Spleen (tissue), 11 donors: ENCODE measurements around the gene PTPRG. TPM values are rescaled to one million over a fixed set of nuclear protein-coding genes. Genes with fewer than 3 reads are reported as not detected.

ENCODE experiments used
- DNase-seq: peaks from one replicate; pipeline ENCODE4 v3.0.0-alpha.2; 2020
- H3K27ac ChIP-seq, 8 donors: fragments of 200-600 bp; sonication (generic) in 7 of 8; 1 replicate in 4 of 8; 2 replicates in 4 of 8; pipeline versions ENCODE4 v1.5.0 to v1.8.0; 2016 to 2021; ENCODE audit warnings: inconsistent platforms in 4 of 8, mild to moderate bottlenecking in 4 of 8, moderate library complexity in 1 of 8
- H3K27me3 ChIP-seq, 7 donors: fragments of 200-600 bp; sonication (generic) in 6 of 7; replicated peaks in 1 of 7; 1 replicate in 4 of 7; 2 replicates in 3 of 7; pipeline versions ENCODE4 v1.5.0 to v1.8.0; 2016 to 2021; ENCODE audit warnings: inconsistent platforms in 3 of 7, mild to moderate bottlenecking in 1 of 7
- H3K36me3 ChIP-seq, 6 donors: fragments of 200-600 bp; sonication (generic) in 5 of 6; 1 replicate in 4 of 6; 2 replicates in 2 of 6; pipeline versions ENCODE4 v1.5.0 to v1.8.0; 2016 to 2021; ENCODE audit warnings: inconsistent platforms in 2 of 6
- H3K4me1 ChIP-seq, 6 donors: fragments of 200-600 bp; sonication (generic) in 5 of 6; 1 replicate in 3 of 6; 2 replicates in 3 of 6; pipeline versions ENCODE4 v1.5.0 to v1.8.0; 2016 to 2021; ENCODE audit warnings: inconsistent platforms in 3 of 6
- H3K4me3 ChIP-seq, 8 donors: fragments of 200-600 bp; sonication (generic) in 7 of 8; 1 replicate in 4 of 8; 2 replicates in 4 of 8; pipeline versions ENCODE4 v1.5.0 to v1.8.0; 2016 to 2021; ENCODE audit warnings: inconsistent platforms in 4 of 8, mild to moderate bottlenecking in 4 of 8, moderate library complexity in 2 of 8
- H3K9me3 ChIP-seq, 8 donors: fragments of 200-600 bp; sonication (generic) in 7 of 8; 1 replicate in 4 of 8; 2 replicates in 4 of 8; pipeline versions ENCODE4 v1.5.0 to v1.8.0; 2016 to 2021; ENCODE audit warnings: inconsistent platforms in 4 of 8
- POLR2A ChIP-seq, 3 donors: fragments of 450-650 bp; IDR thresholded peaks; one replicate each; pipeline ENCODE4 v1.5.1; 2017; ENCODE audit warnings: antibody characterized with exemption in 3 of 3, mild to moderate bottlenecking in 1 of 3
- POLR2AphosphoS5 ChIP-seq, 3 donors: sonication (generic); formaldehyde crosslinking; IDR thresholded peaks; one replicate each; pipeline ENCODE4 v1.5.1; 2017; ENCODE audit warnings: antibody characterized with exemption in 3 of 3
- WGBS, 5 donors: extraction: QIAGEN DNeasy Blood & Tissue Kit in 3 of 5; methylation state at CpG; one replicate each; pipeline versions ENCODE4 v1.1.5 to v1.1.7; 2013 to 2018; 5-methylcytosine and 5-hydroxymethylcytosine counted together
- intact Hi-C: fragments of 100-400 bp; cut with DNase I; formaldehyde crosslinking; loops from one replicate; pipeline ENCODE4 v1.15.0; 2023; ENCODE audit warnings: low total_unique reads
- polyA plus RNA-seq, 3 donors: library from polyadenylated mRNA; stranded (reverse); fragments of 200-250 nt; gene quantifications; one replicate each; pipeline ENCODE4 v1.2.1, GENCODE V29; 2013
- total RNA-seq, 7 donors: library from RNA; depleted of rRNA in 3 of 7; stranded (reverse); fragments of >200 nt in 3 of 7; fragmentation: NEBNext Ultra II Directional in 4 of 7; extraction: Animal tissue kit (Norgen Biotek cat#: 25700) in 4 of 7; gene quantifications; one replicate each; pipeline versions ENCODE4 v1.1.0 to v1.2.1, GENCODE V29; 2016 to 2021
- TF ChIP-seq, protein P1 (sequence below), 11 experiments: fragments of 200-600 bp in 7 of 11; fragments of 450-650 bp in 4 of 11; sonication (generic) in 4 of 11; IDR thresholded peaks in 8 of 11; conservative IDR thresholded peaks in 3 of 11; 1 replicate in 7 of 11; 2 replicates in 4 of 11; pipeline versions ENCODE4 v1.4.0 to v1.8.0; 2016 to 2021; ENCODE audit warnings: antibody characterized with exemption in 11 of 11, inconsistent platforms in 4 of 11, mild to moderate bottlenecking in 1 of 11
- donor health status: healthy with polysubstance abuse.
- donor health status: DM: no; HTN: no; CAD: no; lungs with moderate emphysema.
- donor health status: DM: no; HTN: no; CAD: no.
- donor health status: Bipolar disorder and iron deficiency.
- donor health status: healthy.
- donor health status: DM: no; HTN: no; CAD: no.
- donor health status: DM: yes; HTN: yes; CAD: no.

Gene PTPRG
- total and polyA plus RNA-seq, 10 donors = 0.89 to 77.0 (median 34.5) TPM

DNA sequence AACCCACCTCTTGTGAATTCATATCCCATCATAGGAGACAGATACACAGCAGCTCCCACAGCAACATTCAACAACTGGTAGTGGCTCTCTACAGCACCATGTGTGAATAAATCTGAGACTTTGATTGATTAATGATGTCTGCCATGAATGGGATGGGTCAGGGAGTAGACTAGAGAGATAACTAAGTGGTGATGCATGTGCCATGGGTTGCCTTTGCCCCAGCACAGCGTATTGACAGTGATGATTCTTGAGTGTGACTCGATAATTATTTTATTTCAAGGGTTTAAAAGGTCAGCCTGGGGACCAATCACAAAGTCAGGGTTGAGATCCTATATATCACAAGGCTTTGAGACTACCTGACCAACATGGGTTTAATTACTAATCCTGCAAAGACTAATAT lies 295.9 kb downstream of the PTPRG start:
- intact Hi-C loops = no loop called here
- no peak for DNase-seq
- peaks cover 0 to 4% (median 0%) of the 10 kb centered on the region in 6 donors for H3K4me1 ChIP-seq
- no peak overlapping the region for H3K4me3 ChIP-seq
- WGBS, 5 donors = 68 to 86% (median 75%) methylated on average over 2 of the region's 2 CpGs
- no peaks in the 10 kb centered on the region for H3K36me3 ChIP-seq
- no peaks in the 10 kb centered on the region for H3K27me3 ChIP-seq
- H3K27ac ChIP-seq = no peak overlapping the region
- no peaks in the 10 kb centered on the region for H3K9me3 ChIP-seq
- TF ChIP-seq POLR2A (IDR thresholded peaks at IDR 0.05) (no peak), POLR2AphosphoS5 (IDR thresholded peaks at IDR 0.05) (no peak)
- TF ChIP-seq, protein P1, sequence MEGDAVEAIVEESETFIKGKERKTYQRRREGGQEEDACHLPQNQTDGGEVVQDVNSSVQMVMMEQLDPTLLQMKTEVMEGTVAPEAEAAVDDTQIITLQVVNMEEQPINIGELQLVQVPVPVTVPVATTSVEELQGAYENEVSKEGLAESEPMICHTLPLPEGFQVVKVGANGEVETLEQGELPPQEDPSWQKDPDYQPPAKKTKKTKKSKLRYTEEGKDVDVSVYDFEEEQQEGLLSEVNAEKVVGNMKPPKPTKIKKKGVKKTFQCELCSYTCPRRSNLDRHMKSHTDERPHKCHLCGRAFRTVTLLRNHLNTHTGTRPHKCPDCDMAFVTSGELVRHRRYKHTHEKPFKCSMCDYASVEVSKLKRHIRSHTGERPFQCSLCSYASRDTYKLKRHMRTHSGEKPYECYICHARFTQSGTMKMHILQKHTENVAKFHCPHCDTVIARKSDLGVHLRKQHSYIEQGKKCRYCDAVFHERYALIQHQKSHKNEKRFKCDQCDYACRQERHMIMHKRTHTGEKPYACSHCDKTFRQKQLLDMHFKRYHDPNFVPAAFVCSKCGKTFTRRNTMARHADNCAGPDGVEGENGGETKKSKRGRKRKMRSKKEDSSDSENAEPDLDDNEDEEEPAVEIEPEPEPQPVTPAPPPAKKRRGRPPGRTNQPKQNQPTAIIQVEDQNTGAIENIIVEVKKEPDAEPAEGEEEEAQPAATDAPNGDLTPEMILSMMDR (IDR thresholded peaks at IDR 0.05 in 8 of 11, conservative IDR thresholded peaks at IDR 0.05 in 3 of 11) = no peak

DNA sequence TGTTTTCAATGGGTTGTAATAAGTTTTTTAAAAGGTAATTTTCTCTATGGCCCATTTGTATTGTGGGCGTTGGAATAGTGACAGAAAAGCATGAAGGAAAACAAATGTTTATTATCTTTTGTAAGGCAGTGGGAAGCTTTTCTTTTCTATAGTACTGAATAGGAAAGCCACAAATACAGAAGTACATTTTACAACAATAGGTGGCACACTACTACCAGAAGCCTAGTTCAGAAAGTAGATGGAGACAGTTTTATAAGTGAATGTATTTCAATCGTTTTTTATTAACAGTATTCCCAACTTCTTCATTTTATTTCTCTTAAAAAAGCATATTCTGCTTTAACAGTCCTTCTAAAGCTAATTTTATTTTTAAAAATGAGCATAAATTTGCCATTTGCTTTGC lies 296.7 kb downstream of the PTPRG start:
- Histone ChIP-seq H3K27me3 (no peaks in the 10 kb centered on the region), H3K36me3 (no peaks in the 10 kb centered on the region), H3K4me1 (peaks cover 0 to 4% (median 0%) of the 10 kb centered on the region in 6 donors), H3K4me3 (no peak overlapping the region), H3K27ac (no peak overlapping the region), H3K9me3 (no peaks in the 10 kb centered on the region)
- WGBS, 5 donors = 2 to 8% (median 4%) methylated on average over 2 of the region's 2 CpGs
- intact Hi-C loops = no loop called here
- TF ChIP-seq POLR2AphosphoS5 (IDR thresholded peaks at IDR 0.05) (no peak), POLR2A (IDR thresholded peaks at IDR 0.05) (no peak)
- TF ChIP-seq, protein P1 (IDR thresholded peaks at IDR 0.05 in 8 of 11, conservative IDR thresholded peaks at IDR 0.05 in 3 of 11) = peak in 5 of 11 experiments; percentile 17 to 37 (median 33)
- no peak for DNase-seq

DNA sequence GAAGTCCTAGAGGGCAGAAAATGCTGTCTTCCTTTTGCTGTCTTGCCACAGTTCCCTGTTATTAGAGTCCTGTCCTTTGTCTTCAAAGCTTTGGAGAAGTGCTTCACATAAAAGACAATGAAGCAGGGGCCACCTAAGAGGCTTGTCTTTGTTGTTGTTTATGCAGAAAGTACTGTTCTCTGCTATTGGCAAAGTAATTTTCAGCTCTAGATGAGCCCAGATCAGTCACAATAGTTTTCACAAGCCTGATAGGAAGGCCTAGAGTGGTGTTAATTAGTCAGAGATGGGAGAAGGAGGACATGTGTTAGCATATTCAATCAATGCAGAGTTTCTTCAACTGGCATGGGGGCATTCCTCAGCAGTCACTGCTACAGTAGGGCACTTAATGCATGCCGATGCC lies 300.0 kb downstream of the PTPRG start:
- H3K9me3 ChIP-seq = no peaks in the 10 kb centered on the region
- H3K4me3 ChIP-seq = no peak overlapping the region
- H3K27me3 ChIP-seq = no peaks in the 10 kb centered on the region
- WGBS, 5 donors = 92 to 95% (median 94%) methylated on average over 1 of the region's 1 CpG
- TF ChIP-seq, protein P1 (IDR thresholded peaks at IDR 0.05 in 8 of 11, conservative IDR thresholded peaks at IDR 0.05 in 3 of 11) = no peak
- peaks cover 0 to 4% (median 0%) of the 10 kb centered on the region in 6 donors for H3K4me1 ChIP-seq
- DNase-seq = no peak
- intact Hi-C loops = no loop called here
- H3K27ac ChIP-seq = no peak overlapping the region
- H3K36me3 ChIP-seq = no peaks in the 10 kb centered on the region

DNA sequence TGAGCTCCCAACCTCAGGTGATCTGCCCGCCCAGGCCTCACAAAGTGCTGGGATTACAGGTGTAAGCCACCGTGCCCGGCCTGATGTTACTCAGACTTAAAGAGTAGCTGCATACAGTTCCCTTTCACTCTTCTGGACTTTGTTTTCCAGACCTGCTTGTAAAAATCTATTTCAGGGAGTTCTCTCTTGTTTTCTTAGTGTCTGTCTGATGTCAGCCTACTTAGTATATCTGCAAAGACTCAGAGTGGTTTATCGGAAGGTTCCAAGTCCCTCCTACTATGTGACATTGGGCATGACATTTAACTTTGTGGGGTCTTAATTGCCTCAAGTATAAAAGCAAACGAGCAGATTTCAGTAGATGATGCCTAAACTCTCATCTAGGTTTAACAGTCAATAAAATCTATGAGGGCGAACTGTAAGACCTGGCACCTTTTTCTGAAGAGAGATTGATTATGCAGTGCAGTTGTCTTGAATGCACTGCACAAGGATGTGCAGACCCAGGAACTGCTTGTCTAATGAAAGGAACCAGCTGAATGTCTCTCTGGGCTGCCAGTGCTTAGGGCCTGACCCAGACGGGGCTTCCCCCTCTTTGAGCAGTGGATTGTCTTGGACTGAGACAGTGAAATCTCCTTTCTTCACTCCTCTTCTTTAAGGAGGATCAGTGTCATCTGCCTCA lies 301.4 kb downstream of the PTPRG start:
- no peak overlapping the region for H3K27ac ChIP-seq
- H3K36me3 ChIP-seq = no peaks in the 10 kb centered on the region
- DNase-seq = no peak
- no peak for TF ChIP-seq POLR2A (IDR thresholded peaks at IDR 0.05)
- TF ChIP-seq POLR2AphosphoS5 (IDR thresholded peaks at IDR 0.05) = no peak
- TF ChIP-seq, protein P1 (IDR thresholded peaks at IDR 0.05 in 8 of 11, conservative IDR thresholded peaks at IDR 0.05 in 3 of 11) = no peak
- H3K4me1 ChIP-seq = peaks cover 0 to 2% (median 0%) of the 10 kb centered on the region in 6 donors
- intact Hi-C loops = no loop called here
- H3K27me3 ChIP-seq = no peaks in the 10 kb centered on the region
- no peak overlapping the region for H3K4me3 ChIP-seq
- WGBS, 5 donors = 82 to 94% (median 85%) methylated on average over 7 of the region's 7 CpGs
- no peaks in the 10 kb centered on the region for H3K9me3 ChIP-seq
